ENCODE results near the gene INO80.

The INO80 gene

DNA sequence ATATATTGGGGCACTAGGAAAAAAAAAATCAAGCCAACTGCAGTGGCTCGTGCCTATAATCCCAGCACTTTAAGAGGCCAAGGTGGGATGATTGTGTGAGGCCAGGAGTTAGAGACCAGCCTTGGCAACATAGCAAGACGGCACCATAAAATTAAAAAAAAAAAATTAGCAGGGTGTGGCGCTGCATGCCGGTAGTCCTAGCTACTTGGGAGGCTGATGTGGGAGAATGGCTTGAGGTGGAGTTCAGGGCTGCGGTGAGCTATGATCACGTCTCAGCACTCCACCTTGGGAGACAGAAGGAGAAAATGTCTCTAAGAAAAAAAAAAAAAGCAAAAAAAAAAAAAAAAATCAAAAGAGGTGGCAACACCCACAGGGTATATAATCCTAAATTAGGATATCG lies 49.6 kb downstream of the INO80 start:
- no peak overlapping the region for H4K8ac ChIP-seq (ENCODE audit: low read length)
- 93% methylated on average over 5 of the region's 7 CpGs for WGBS

DNA sequence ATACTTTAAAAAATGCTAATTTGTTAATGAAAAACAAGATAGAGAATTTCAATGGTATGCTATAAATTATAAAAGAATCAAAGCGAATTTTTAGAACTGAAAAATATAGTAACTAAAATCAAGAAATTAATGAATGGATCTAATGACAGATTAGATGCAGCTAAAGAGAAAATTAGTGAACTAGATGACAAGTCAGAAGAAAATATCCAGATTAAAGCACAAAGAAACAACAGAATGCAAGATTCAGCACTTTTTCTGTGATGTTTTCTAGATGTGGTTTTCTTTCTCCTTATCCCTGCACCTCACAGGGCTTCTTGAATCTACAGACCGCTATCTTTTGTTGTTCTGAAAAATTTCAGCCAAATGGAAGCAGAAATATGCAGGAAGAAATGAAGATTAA lies 54.4 kb downstream of the INO80 start:
- Histone ChIP-seq H2BK120ac (ENCODE audit: low read depth, low read length) (no peak overlapping the region), H3K18ac (ENCODE audit: low read depth in 1 of 2, low read length in 2 of 2) (no peak overlapping the region), H3K79me1 (replicated peaks; ENCODE audit: low read length, poor library complexity, severe bottlenecking) (peaks cover 26% of the 10 kb centered on the region), H2BK12ac (ENCODE audit: low read length in 2 of 2) (no peak overlapping the region), H3K9ac (ENCODE audit: low read length) (no peak overlapping the region), H2BK5ac (ENCODE audit: low read depth, low read length, poor library complexity, severe bottlenecking) (no peak overlapping the region), H3K4me3 (ENCODE audit: insufficient read depth in 1 of 2, low read depth in 1 of 2, low read length in 2 of 2) (no peak overlapping the region), H3K27me3 (ENCODE audit: control insufficient read depth in 1 of 2, insufficient read depth in 1 of 2, low read length in 2 of 2) (no peaks in the 10 kb centered on the region), H3K23ac (ENCODE audit: low read length in 2 of 2) (no peak overlapping the region), H3K9me3 (ENCODE audit: control insufficient read depth, low read length) (peaks cover 36% of the 10 kb centered on the region), H2AFZ (ENCODE audit: low read depth, low read length) (no peak overlapping the region), H3K27ac (ENCODE audit: low read length, poor library complexity, severe bottlenecking) (no peak overlapping the region), H4K91ac (ENCODE audit: low read length) (no peak overlapping the region), H3K4me1 (ENCODE audit: control insufficient read depth, insufficient read depth, low read depth, low read length) (no peaks in the 10 kb centered on the region), H3K36me3 (ENCODE audit: control insufficient read depth in 1 of 2, insufficient read depth in 2 of 2, low read depth in 1 of 2, low read length in 2 of 2) (peaks cover 62 to 94% of the 10 kb centered on the region in 2 experiments), H3K4me2 (ENCODE audit: low read length, poor library complexity, severe bottlenecking) (no peak overlapping the region), H3K4ac (ENCODE audit: low read depth in 1 of 2, low read length in 2 of 2) (no peak overlapping the region), H2BK15ac (ENCODE audit: low read depth, poor library complexity, severe bottlenecking) (no peak overlapping the region), H3K14ac (ENCODE audit: low read length in 2 of 2) (no peak overlapping the region), H2AK5ac (ENCODE audit: low read length, severe bottlenecking) (no peak overlapping the region), H4K8ac (ENCODE audit: low read length) (no peak overlapping the region)
- no CpG with 5 or more reads among the region's 2 CpGs for WGBS
- DNase-seq: no peak

More for the DNA sequence above, 49.6 kb downstream of the INO80 start:
- H3K4me1 ChIP-seq (ENCODE audit: control insufficient read depth, insufficient read depth, low read depth, low read length): no peaks in the 10 kb centered on the region
- H3K4me3 ChIP-seq (ENCODE audit: insufficient read depth in 1 of 2, low read depth in 1 of 2, low read length in 2 of 2): no peak overlapping the region
- H3K9me3 ChIP-seq (ENCODE audit: control insufficient read depth, low read length): peaks cover 27% of the 10 kb centered on the region
- H3K4me2 ChIP-seq (ENCODE audit: low read length, poor library complexity, severe bottlenecking): no peak overlapping the region
- peaks cover 22% of the 10 kb centered on the region for H3K79me1 ChIP-seq (replicated peaks; ENCODE audit: low read length, poor library complexity, severe bottlenecking)
- no peak overlapping the region for H3K4ac ChIP-seq (ENCODE audit: low read depth in 1 of 2, low read length in 2 of 2)
- H3K23ac ChIP-seq (ENCODE audit: low read length in 2 of 2): no peak overlapping the region
- H3K36me3 ChIP-seq (ENCODE audit: control insufficient read depth in 1 of 2, insufficient read depth in 2 of 2, low read depth in 1 of 2, low read length in 2 of 2): peaks cover 50 to 97% of the 10 kb centered on the region in 2 experiments
- H2BK120ac ChIP-seq (ENCODE audit: low read depth, low read length): no peak overlapping the region
- no peak overlapping the region for H2AFZ ChIP-seq (ENCODE audit: low read depth, low read length)
- no peak for DNase-seq
- H4K91ac ChIP-seq (ENCODE audit: low read length): no peak overlapping the region
- no peaks in the 10 kb centered on the region for H3K27me3 ChIP-seq (ENCODE audit: control insufficient read depth in 1 of 2, insufficient read depth in 1 of 2, low read length in 2 of 2)
- no peak overlapping the region for H2AK5ac ChIP-seq (ENCODE audit: low read length, severe bottlenecking)
- no peak overlapping the region for H2BK15ac ChIP-seq (ENCODE audit: low read depth, poor library complexity, severe bottlenecking)
- no peak overlapping the region for H2BK12ac ChIP-seq (ENCODE audit: low read length in 2 of 2)
- H3K18ac ChIP-seq (ENCODE audit: low read depth in 1 of 2, low read length in 2 of 2): no peak overlapping the region
- H2BK5ac ChIP-seq (ENCODE audit: low read depth, low read length, poor library complexity, severe bottlenecking): no peak overlapping the region
- no peak overlapping the region for H3K27ac ChIP-seq (ENCODE audit: low read length, poor library complexity, severe bottlenecking)
- no peak overlapping the region for H3K14ac ChIP-seq (ENCODE audit: low read length in 2 of 2)
- H3K9ac ChIP-seq (ENCODE audit: low read length): no peak overlapping the region

DNA sequence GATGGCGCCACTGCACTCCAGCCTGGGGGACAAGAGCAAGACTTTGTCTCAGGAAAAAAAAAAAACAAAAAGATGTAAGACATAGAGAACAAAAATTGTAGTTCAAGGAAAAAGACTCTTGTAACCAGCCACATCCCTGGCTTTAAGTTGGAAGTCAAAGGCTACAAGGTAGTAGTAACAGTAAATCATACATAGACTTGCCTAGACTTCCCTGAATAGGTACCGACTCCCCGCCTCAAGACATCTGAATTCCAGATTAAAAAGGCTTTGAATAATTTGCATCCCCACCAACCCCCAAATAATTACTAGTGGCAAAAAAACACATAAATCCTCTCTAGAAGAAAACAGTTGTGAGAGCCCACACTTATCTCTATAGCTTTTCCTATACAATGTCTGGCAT lies 55.6 kb downstream of the INO80 start:
- Histone ChIP-seq H2BK12ac (ENCODE audit: low read length in 2 of 2) (no peak overlapping the region), H3K79me1 (replicated peaks; ENCODE audit: low read length, poor library complexity, severe bottlenecking) (peaks cover 24% of the 10 kb centered on the region), H3K14ac (ENCODE audit: low read length in 2 of 2) (no peak overlapping the region), H3K18ac (ENCODE audit: low read depth in 1 of 2, low read length in 2 of 2) (no peak overlapping the region), H3K23ac (ENCODE audit: low read length in 2 of 2) (no peak overlapping the region), H2BK5ac (ENCODE audit: low read depth, low read length, poor library complexity, severe bottlenecking) (no peak overlapping the region), H3K4me3 (ENCODE audit: insufficient read depth in 1 of 2, low read depth in 1 of 2, low read length in 2 of 2) (no peak overlapping the region), H2AFZ (ENCODE audit: low read depth, low read length) (no peak overlapping the region), H2BK120ac (ENCODE audit: low read depth, low read length) (no peak overlapping the region), H4K91ac (ENCODE audit: low read length) (no peak overlapping the region), H3K36me3 (ENCODE audit: control insufficient read depth in 1 of 2, insufficient read depth in 2 of 2, low read depth in 1 of 2, low read length in 2 of 2) (peaks cover 55 to 94% of the 10 kb centered on the region in 2 experiments), H3K4ac (ENCODE audit: low read depth in 1 of 2, low read length in 2 of 2) (no peak overlapping the region), H2AK5ac (ENCODE audit: low read length, severe bottlenecking) (no peak overlapping the region), H3K27ac (ENCODE audit: low read length, poor library complexity, severe bottlenecking) (no peak overlapping the region), H4K8ac (ENCODE audit: low read length) (no peak overlapping the region), H3K27me3 (ENCODE audit: control insufficient read depth in 1 of 2, insufficient read depth in 1 of 2, low read length in 2 of 2) (no peaks in the 10 kb centered on the region), H3K9me3 (ENCODE audit: control insufficient read depth, low read length) (peaks cover 36% of the 10 kb centered on the region), H3K4me1 (ENCODE audit: control insufficient read depth, insufficient read depth, low read depth, low read length) (no peaks in the 10 kb centered on the region), H3K4me2 (ENCODE audit: low read length, poor library complexity, severe bottlenecking) (no peak overlapping the region), H2BK15ac (ENCODE audit: low read depth, poor library complexity, severe bottlenecking) (no peak overlapping the region), H3K9ac (ENCODE audit: low read length) (no peak overlapping the region)
- WGBS: over 99% methylated on average over 3 of the region's 3 CpGs
- DNase-seq: no peak

DNA sequence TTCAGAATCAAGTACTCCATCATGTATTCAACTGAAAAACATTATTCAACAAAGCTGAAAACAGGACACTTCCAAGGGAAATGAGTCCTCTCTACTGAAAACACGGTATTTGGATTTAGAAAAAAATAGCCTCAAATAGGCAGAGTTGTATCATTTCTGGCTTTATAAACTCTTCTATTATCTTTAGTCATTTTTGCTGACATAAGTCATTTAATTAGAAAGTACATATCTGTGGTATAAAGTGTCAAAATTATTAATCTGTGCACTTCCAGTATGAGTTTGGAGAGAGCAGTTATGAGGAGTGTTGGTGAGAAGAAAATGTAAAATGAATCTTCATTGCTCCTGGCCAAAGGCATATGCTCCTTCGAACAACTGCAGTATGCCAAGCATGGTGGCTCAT lies 59.3 kb downstream of the INO80 start:
- Histone ChIP-seq H3K27ac (ENCODE audit: low read length, poor library complexity, severe bottlenecking) (no peak overlapping the region), H3K79me1 (replicated peaks; ENCODE audit: low read length, poor library complexity, severe bottlenecking) (peaks cover 12% of the 10 kb centered on the region), H2AK5ac (ENCODE audit: low read length, severe bottlenecking) (no peak overlapping the region), H3K23ac (ENCODE audit: low read length in 2 of 2) (no peak overlapping the region), H3K4me1 (ENCODE audit: control insufficient read depth, insufficient read depth, low read depth, low read length) (no peaks in the 10 kb centered on the region), H2BK120ac (ENCODE audit: low read depth, low read length) (no peak overlapping the region), H4K8ac (ENCODE audit: low read length) (no peak overlapping the region), H3K27me3 (ENCODE audit: control insufficient read depth in 1 of 2, insufficient read depth in 1 of 2, low read length in 2 of 2) (no peaks in the 10 kb centered on the region), H2BK12ac (ENCODE audit: low read length in 2 of 2) (no peak overlapping the region), H3K9ac (ENCODE audit: low read length) (no peak overlapping the region), H3K36me3 (ENCODE audit: control insufficient read depth in 1 of 2, insufficient read depth in 2 of 2, low read depth in 1 of 2, low read length in 2 of 2) (peaks cover 49 to 92% of the 10 kb centered on the region in 2 experiments), H3K4me3 (ENCODE audit: insufficient read depth in 1 of 2, low read depth in 1 of 2, low read length in 2 of 2) (no peak overlapping the region), H4K91ac (ENCODE audit: low read length) (no peak overlapping the region), H2BK15ac (ENCODE audit: low read depth, poor library complexity, severe bottlenecking) (no peak overlapping the region), H2BK5ac (ENCODE audit: low read depth, low read length, poor library complexity, severe bottlenecking) (no peak overlapping the region), H3K4me2 (ENCODE audit: low read length, poor library complexity, severe bottlenecking) (no peak overlapping the region), H2AFZ (ENCODE audit: low read depth, low read length) (no peak overlapping the region), H3K14ac (ENCODE audit: low read length in 2 of 2) (no peak overlapping the region), H3K9me3 (ENCODE audit: control insufficient read depth, low read length) (peaks cover 12% of the 10 kb centered on the region), H3K18ac (ENCODE audit: low read depth in 1 of 2, low read length in 2 of 2) (no peak overlapping the region), H3K4ac (ENCODE audit: low read depth in 1 of 2, low read length in 2 of 2) (no peak overlapping the region)
- no peak for DNase-seq
- WGBS: 100% methylated on average over 1 of the region's 2 CpGs
